Tibial nerve (tissue), 4 donors: ENCODE data around the gene PELO. TPM values are rescaled to one million over a fixed set of nuclear protein-coding genes. Genes with fewer than 3 reads are reported as not detected.

Experiments used
- DNase-seq, 2 donors: peaks; one replicate each; pipeline ENCODE4 v3.0.0-alpha.2; 2019; ENCODE audit warnings: low spot score in 2 of 2
- H3K27ac ChIP-seq, 4 donors: fragments of 200-600 bp; sonication (generic) in 3 of 4; one replicate each; pipeline ENCODE4 v1.5.1; 2017 to 2019; ENCODE audit warnings: mild to moderate bottlenecking in 1 of 4
- H3K27me3 ChIP-seq, 2 donors: fragments of 200-600 bp; sonication (generic) in 1 of 2; one replicate each; pipeline versions ENCODE4 v1.5.1 to v1.6.0; 2017 to 2019
- H3K36me3 ChIP-seq, 3 donors: fragments of 200-600 bp; sonication (generic); one replicate each; pipeline ENCODE4 v1.5.1; 2018 to 2019
- H3K4me1 ChIP-seq, 4 donors: fragments of 200-600 bp; sonication (generic) in 3 of 4; one replicate each; pipeline ENCODE4 v1.5.1; 2017 to 2019
- H3K4me3 ChIP-seq, 4 donors: fragments of 200-600 bp; sonication (generic) in 3 of 4; one replicate each; pipeline ENCODE4 v1.5.1; 2017 to 2019; ENCODE audit warnings: mild to moderate bottlenecking in 1 of 4, moderate library complexity in 1 of 4
- H3K9me3 ChIP-seq, 4 donors: fragments of 200-600 bp; sonication (generic) in 3 of 4; one replicate each; pipeline ENCODE4 v1.5.1; 2017 to 2019
- CTCF ChIP-seq, 5 experiments: fragments of 200-600 bp in 3 of 5; fragments of 450-650 bp in 2 of 5; sonication (generic) in 3 of 5; IDR thresholded peaks; one replicate each; pipeline ENCODE4 v1.5.1; 2016 to 2019; ENCODE audit warnings: antibody characterized with exemption in 5 of 5, mild to moderate bottlenecking in 3 of 5, moderate library complexity in 2 of 5
- EP300 ChIP-seq, 2 donors: sonication (generic); formaldehyde crosslinking; IDR thresholded peaks; one replicate each; pipeline ENCODE4 v1.6.1; 2017; ENCODE audit warnings: antibody characterized with exemption in 2 of 2, mild to moderate bottlenecking in 1 of 2
- POLR2A ChIP-seq, 2 donors: fragments of 450-650 bp; IDR thresholded peaks; one replicate each; pipeline ENCODE4 v1.6.1; 2017; ENCODE audit warnings: antibody characterized with exemption in 2 of 2, mild to moderate bottlenecking in 2 of 2, moderate library complexity in 2 of 2
- WGBS, 2 donors: methylation state at CpG; one replicate each; pipeline ENCODE4 v1.1.5; 2018; 5-methylcytosine and 5-hydroxymethylcytosine counted together
- total RNA-seq, 4 donors: library from RNA; depleted of rRNA; stranded (reverse); fragments of >200 nt; gene quantifications; one replicate each; pipeline ENCODE4 v1.1.0, GENCODE V29; 2016

Gene PELO
- total RNA-seq, 4 donors from 2014 or later = 8.4 to 17.8 (median 16.6) TPM

GRCh38 chr5:52801329-52801728 is 13.6 kb downstream of the PELO start:
- no peak for DNase-seq
- H3K9me3 ChIP-seq = no peaks in the 10 kb centered on the region
- no peak for TF ChIP-seq EP300 (IDR thresholded peaks at IDR 0.05)
- peaks cover 0 to 75% (median 31%) of the 10 kb centered on the region in 4 donors for H3K4me1 ChIP-seq
- 11 to 21% methylated on average over 8 of the region's 8 CpGs for WGBS, 2 donors
- no peaks in the 10 kb centered on the region for H3K27me3 ChIP-seq
- H3K4me3 ChIP-seq = peak overlapping the region; percentile 47 to 86 (median 74)
- peaks cover 0 to 10% (median 0%) of the 10 kb centered on the region in 3 donors for H3K36me3 ChIP-seq
- H3K27ac ChIP-seq = peak overlapping the region; percentile 87 to 98 (median 92)

GRCh38 chr5:52802272-52802973 is 14.7 kb downstream of the PELO start:
- H3K36me3 ChIP-seq = peaks cover 0 to 10% (median 0%) of the 10 kb centered on the region in 3 donors
- WGBS, 2 donors = 55 to 62% methylated on average over 2 of the region's 2 CpGs
- H3K27ac ChIP-seq = peak overlapping the region in 2 of 4 donors; percentile 95 to 98
- H3K4me1 ChIP-seq = peaks cover 0 to 74% (median 34%) of the 10 kb centered on the region in 4 donors
- no peaks in the 10 kb centered on the region for H3K27me3 ChIP-seq
- no peak for DNase-seq
- no peaks in the 10 kb centered on the region for H3K9me3 ChIP-seq
- H3K4me3 ChIP-seq = peak overlapping the region in 2 of 4 donors; percentile 2 to 73
- TF ChIP-seq CTCF (IDR thresholded peaks at IDR 0.05) (no peak), POLR2A (IDR thresholded peaks at IDR 0.05) (no peak), EP300 (IDR thresholded peaks at IDR 0.05) (no peak)

GRCh38 chr5:52802974-52803336 is 15.2 kb downstream of the PELO start:
- Histone ChIP-seq H3K4me3 (peak overlapping the region in 1 of 4 donors; percentile 73), H3K4me1 (peaks cover 0 to 74% (median 33%) of the 10 kb centered on the region in 4 donors), H3K27me3 (no peaks in the 10 kb centered on the region), H3K9me3 (no peaks in the 10 kb centered on the region), H3K27ac (peak overlapping the region in 2 of 4 donors; percentile 95 to 98), H3K36me3 (peaks cover 0 to 10% (median 0%) of the 10 kb centered on the region in 3 donors)
- 51 to 57% methylated on average over 6 of the region's 6 CpGs for WGBS, 2 donors
- TF ChIP-seq CTCF (IDR thresholded peaks at IDR 0.05) (no peak), POLR2A (IDR thresholded peaks at IDR 0.05) (no peak), EP300 (IDR thresholded peaks at IDR 0.05) (no peak)
- no peak for DNase-seq

GRCh38 chr5:52804387-52804791 is 16.7 kb downstream of the PELO start:
- TF ChIP-seq EP300 (IDR thresholded peaks at IDR 0.05) = no peak
- peaks cover 0 to 10% (median 0%) of the 10 kb centered on the region in 3 donors for H3K36me3 ChIP-seq
- WGBS, 2 donors = 40 to 41% methylated on average over 2 of the region's 2 CpGs
- no peaks in the 10 kb centered on the region for H3K27me3 ChIP-seq
- H3K9me3 ChIP-seq = no peaks in the 10 kb centered on the region
- DNase-seq = no peak
- H3K27ac ChIP-seq = peak overlapping the region in 2 of 4 donors; percentile 56 to 95
- H3K4me1 ChIP-seq = peaks cover 0 to 70% (median 28%) of the 10 kb centered on the region in 4 donors
- peak overlapping the region in 1 of 4 donors; percentile 14 for H3K4me3 ChIP-seq

GRCh38 chr5:52804981-52805380 is 17.3 kb downstream of the PELO start:
- H3K4me3 ChIP-seq = no peak overlapping the region
- 60 to 78% methylated on average over 2 of the region's 2 CpGs for WGBS, 2 donors
- TF ChIP-seq EP300 (IDR thresholded peaks at IDR 0.05) = no peak
- TF ChIP-seq POLR2A (IDR thresholded peaks at IDR 0.05) = no peak
- no peak for TF ChIP-seq CTCF (IDR thresholded peaks at IDR 0.05)

GRCh38 chr5:52805615-52806014 is 17.9 kb downstream of the PELO start:
- H3K27me3 ChIP-seq = no peaks in the 10 kb centered on the region
- TF ChIP-seq POLR2A (IDR thresholded peaks at IDR 0.05) (no peak), CTCF (IDR thresholded peaks at IDR 0.05) (no peak), EP300 (IDR thresholded peaks at IDR 0.05) (no peak)
- H3K27ac ChIP-seq = no peak overlapping the region
- H3K4me3 ChIP-seq = no peak overlapping the region
- DNase-seq = no peak
- peaks cover 0 to 80% (median 28%) of the 10 kb centered on the region in 4 donors for H3K4me1 ChIP-seq
- WGBS, 2 donors = 86 to 88% methylated on average over 2 of the region's 2 CpGs
- H3K9me3 ChIP-seq = no peaks in the 10 kb centered on the region
- peaks cover 0 to 10% (median 0%) of the 10 kb centered on the region in 3 donors for H3K36me3 ChIP-seq

More at GRCh38 chr5:52804981-52805380, 17.3 kb downstream of the PELO start:
- DNase-seq = no peak
- no peaks in the 10 kb centered on the region for H3K9me3 ChIP-seq
- H3K27me3 ChIP-seq = no peaks in the 10 kb centered on the region
- peak overlapping the region in 2 of 4 donors; percentile 56 to 95 for H3K27ac ChIP-seq
- H3K36me3 ChIP-seq = peaks cover 0 to 10% (median 0%) of the 10 kb centered on the region in 3 donors
- H3K4me1 ChIP-seq = peaks cover 0 to 75% (median 28%) of the 10 kb centered on the region in 4 donors
